Tibial nerve (tissue), 4 donors: ENCODE data around the gene TAPBPL. TPM values are rescaled to one million over a fixed set of nuclear protein-coding genes. Genes with fewer than 3 reads are reported as not detected.
"Not testable (repeated sequence)": the region's sequence is repeated elsewhere in the genome, so short reads cannot be mapped to it uniquely, and the experiment has no call there.

Experiments used
- DNase-seq, 2 donors: peaks; one replicate each; pipeline ENCODE4 v3.0.0-alpha.2; 2019; ENCODE audit warnings: low spot score in 2 of 2
- H3K27ac ChIP-seq, 4 donors: fragments of 200-600 bp; sonication (generic) in 3 of 4; one replicate each; pipeline ENCODE4 v1.5.1; 2017 to 2019; ENCODE audit warnings: mild to moderate bottlenecking in 1 of 4
- H3K27me3 ChIP-seq, 2 donors: fragments of 200-600 bp; sonication (generic) in 1 of 2; one replicate each; pipeline versions ENCODE4 v1.5.1 to v1.6.0; 2017 to 2019
- H3K36me3 ChIP-seq, 3 donors: fragments of 200-600 bp; sonication (generic); one replicate each; pipeline ENCODE4 v1.5.1; 2018 to 2019
- H3K4me1 ChIP-seq, 4 donors: fragments of 200-600 bp; sonication (generic) in 3 of 4; one replicate each; pipeline ENCODE4 v1.5.1; 2017 to 2019
- H3K4me3 ChIP-seq, 4 donors: fragments of 200-600 bp; sonication (generic) in 3 of 4; one replicate each; pipeline ENCODE4 v1.5.1; 2017 to 2019; ENCODE audit warnings: mild to moderate bottlenecking in 1 of 4, moderate library complexity in 1 of 4
- H3K9me3 ChIP-seq, 4 donors: fragments of 200-600 bp; sonication (generic) in 3 of 4; one replicate each; pipeline ENCODE4 v1.5.1; 2017 to 2019
- EP300 ChIP-seq, 2 donors: sonication (generic); formaldehyde crosslinking; IDR thresholded peaks; one replicate each; pipeline ENCODE4 v1.6.1; 2017; ENCODE audit warnings: antibody characterized with exemption in 2 of 2, mild to moderate bottlenecking in 1 of 2
- POLR2A ChIP-seq, 2 donors: fragments of 450-650 bp; IDR thresholded peaks; one replicate each; pipeline ENCODE4 v1.6.1; 2017; ENCODE audit warnings: antibody characterized with exemption in 2 of 2, mild to moderate bottlenecking in 2 of 2, moderate library complexity in 2 of 2
- WGBS, 2 donors: methylation state at CpG; one replicate each; pipeline ENCODE4 v1.1.5; 2018; 5-methylcytosine and 5-hydroxymethylcytosine counted together
- total RNA-seq, 4 donors: library from RNA; depleted of rRNA; stranded (reverse); fragments of >200 nt; gene quantifications; one replicate each; pipeline ENCODE4 v1.1.0, GENCODE V29; 2016
- TF ChIP-seq, protein P1 (sequence below), 5 experiments: fragments of 200-600 bp in 3 of 5; fragments of 450-650 bp in 2 of 5; sonication (generic) in 3 of 5; IDR thresholded peaks; one replicate each; pipeline ENCODE4 v1.5.1; 2016 to 2019; ENCODE audit warnings: antibody characterized with exemption in 5 of 5, mild to moderate bottlenecking in 3 of 5, moderate library complexity in 2 of 5

Gene TAPBPL
- total RNA-seq, 4 donors from 2014 or later = 13.9 to 31.9 (median 25.2) TPM

DNA sequence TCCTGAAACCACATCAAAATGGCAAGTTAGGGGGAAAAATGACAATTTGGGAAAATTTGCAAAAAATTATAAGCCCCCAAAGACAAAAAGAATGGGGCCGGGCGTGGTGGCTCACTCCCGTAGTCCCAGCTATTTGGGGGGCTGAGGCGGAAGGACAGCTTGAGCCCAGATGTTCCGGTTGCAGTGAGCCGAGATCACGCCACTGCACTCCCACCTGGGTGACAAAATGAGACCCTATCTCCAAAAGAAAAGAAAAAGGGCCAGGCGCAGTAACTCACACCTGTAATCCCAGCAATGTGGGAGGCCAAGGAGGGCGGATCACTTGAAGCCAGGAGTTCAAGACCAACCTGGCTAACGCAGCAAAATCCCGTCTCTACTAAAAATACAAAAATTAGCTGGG is 20.6 kb downstream of the TAPBPL start:
- Histone ChIP-seq H3K27me3 (no peaks in the 10 kb centered on the region), H3K9me3 (no peaks in the 10 kb centered on the region), H3K36me3 (peaks cover 0 to 5% (median 0%) of the 10 kb centered on the region in 3 donors), H3K4me1 (peaks cover 6 to 36% (median 21%) of the 10 kb centered on the region in 4 donors), H3K4me3 (no peak overlapping the region), H3K27ac (no peak overlapping the region)
- TF ChIP-seq, protein P1, sequence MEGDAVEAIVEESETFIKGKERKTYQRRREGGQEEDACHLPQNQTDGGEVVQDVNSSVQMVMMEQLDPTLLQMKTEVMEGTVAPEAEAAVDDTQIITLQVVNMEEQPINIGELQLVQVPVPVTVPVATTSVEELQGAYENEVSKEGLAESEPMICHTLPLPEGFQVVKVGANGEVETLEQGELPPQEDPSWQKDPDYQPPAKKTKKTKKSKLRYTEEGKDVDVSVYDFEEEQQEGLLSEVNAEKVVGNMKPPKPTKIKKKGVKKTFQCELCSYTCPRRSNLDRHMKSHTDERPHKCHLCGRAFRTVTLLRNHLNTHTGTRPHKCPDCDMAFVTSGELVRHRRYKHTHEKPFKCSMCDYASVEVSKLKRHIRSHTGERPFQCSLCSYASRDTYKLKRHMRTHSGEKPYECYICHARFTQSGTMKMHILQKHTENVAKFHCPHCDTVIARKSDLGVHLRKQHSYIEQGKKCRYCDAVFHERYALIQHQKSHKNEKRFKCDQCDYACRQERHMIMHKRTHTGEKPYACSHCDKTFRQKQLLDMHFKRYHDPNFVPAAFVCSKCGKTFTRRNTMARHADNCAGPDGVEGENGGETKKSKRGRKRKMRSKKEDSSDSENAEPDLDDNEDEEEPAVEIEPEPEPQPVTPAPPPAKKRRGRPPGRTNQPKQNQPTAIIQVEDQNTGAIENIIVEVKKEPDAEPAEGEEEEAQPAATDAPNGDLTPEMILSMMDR (IDR thresholded peaks at IDR 0.05) = no peak
- TF ChIP-seq POLR2A (IDR thresholded peaks at IDR 0.05) (no peak), EP300 (IDR thresholded peaks at IDR 0.05) (no peak)
- WGBS, 2 donors = 87 to 88% methylated on average over 11 of the region's 11 CpGs
- no peak for DNase-seq

DNA sequence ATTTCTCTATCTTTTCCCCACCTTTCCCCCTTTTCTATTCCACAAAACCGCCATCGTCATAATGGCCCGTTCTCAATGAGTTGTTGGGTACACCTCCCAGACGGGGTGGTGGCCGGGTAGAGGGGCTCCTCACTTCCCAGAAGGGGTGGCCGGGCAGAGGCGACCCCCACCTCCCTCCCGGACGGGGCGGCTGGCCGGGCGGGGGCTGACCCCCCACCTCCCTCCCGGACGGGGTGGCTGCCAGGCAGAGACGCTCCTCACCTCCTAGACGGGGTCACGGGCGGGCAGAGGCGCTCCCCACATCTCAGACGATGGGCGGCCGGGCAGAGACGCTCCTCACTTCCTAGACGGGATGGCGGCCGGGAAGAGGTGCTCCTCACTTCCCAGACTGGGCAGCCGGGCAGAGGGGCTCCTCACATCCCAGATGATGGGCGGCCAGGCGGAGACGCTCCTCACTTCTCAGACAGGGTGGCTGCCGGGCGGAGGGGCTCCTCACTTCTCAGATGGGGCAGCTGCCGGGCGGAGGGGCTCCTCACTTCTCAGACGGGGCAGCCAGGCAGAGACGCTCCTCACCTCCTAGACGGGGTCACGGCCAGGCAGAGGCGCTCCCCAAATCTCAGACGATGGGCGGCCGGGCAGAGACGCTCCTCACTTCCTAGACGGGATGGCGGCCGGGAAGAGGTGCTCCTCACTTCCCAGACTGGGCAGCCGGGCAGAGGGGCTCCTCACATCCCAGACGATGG is 23.6 kb downstream of the TAPBPL start:
- WGBS, 2 donors = 88 to 97% methylated on average over 20 to 28 of the region's 48 CpGs
- H3K4me1 ChIP-seq = peaks cover 0 to 10% (median 5%) of the 10 kb centered on the region in 4 donors
- H3K9me3 ChIP-seq, H3K27ac ChIP-seq, H3K4me3 ChIP-seq, DNase-seq, H3K27me3 ChIP-seq, H3K36me3 ChIP-seq: not testable (repeated sequence)

DNA sequence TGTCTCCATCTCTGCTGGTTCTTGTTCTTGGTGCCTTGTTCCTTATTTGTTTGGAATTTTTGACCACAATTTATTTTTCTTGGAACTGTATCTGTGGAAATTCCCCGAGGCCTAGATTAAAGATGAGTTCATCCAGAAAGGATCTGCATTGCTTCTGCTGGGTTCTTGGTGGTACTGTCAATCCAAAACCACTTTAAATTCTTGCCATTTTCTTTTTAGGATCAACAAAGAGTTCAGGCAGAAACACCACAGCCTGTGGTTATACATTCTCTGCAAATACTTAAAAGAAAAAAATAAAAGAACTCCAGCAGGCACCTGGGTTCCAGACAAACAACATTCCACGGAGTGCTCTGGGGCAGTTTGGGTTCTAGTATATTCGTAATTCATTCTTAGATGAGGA is 24.6 kb downstream of the TAPBPL start:
- peak overlapping the region in 2 of 4 donors; percentile 33 to 50 for H3K27ac ChIP-seq
- WGBS, 2 donors = 51 to 54% methylated on average over 3 of the region's 3 CpGs
- DNase-seq = no peak

DNA sequence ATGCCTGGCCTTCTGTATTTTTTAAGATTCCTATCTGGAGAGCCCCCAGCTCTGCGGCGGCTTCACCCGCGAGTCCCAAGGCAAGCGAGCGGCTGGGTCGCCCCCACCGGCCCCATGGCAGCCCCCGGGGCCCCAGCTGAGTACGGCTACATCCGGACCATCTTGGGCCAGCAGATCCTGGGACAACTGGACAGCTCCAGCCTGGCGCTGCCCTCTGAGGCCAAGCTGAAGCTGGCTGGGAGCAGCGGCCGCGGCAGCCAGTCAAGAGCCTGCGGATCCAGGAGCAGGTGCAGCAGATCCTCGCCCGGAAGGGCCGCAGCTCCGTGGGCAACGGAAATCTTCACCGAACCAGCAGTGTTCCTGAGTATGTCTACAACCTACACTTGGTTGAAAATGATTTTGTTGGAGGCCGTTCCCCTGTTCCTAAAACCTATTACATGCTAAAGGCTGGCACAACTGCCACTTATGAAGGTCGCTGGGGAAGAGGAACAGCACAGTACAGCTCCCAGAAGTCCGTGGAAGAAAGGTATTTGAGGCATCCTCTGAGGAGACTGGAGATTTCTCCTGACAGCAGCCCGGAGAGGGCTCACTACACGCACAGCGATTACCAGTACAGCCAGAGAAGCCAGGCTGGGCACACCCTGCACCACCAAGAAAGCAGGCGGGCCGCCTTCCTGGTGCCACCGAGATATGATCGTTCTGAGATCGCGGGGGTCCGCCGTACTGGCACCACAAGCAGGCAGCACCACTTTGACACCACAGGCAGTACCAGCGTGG is 25.9 kb downstream of the TAPBPL start:
- H3K27ac ChIP-seq, H3K36me3 ChIP-seq, H3K4me1 ChIP-seq, DNase-seq, H3K27me3 ChIP-seq, H3K9me3 ChIP-seq, H3K4me3 ChIP-seq: not testable (repeated sequence)
- whole genome bisulfite sequencing, 2 donors = 93 to 97% methylated on average over 22 to 33 of the region's 37 CpGs

More for the DNA sequence above, 24.6 kb downstream of the TAPBPL start:
- Histone ChIP-seq H3K36me3 (no peaks in the 10 kb centered on the region), H3K4me3 (no peak overlapping the region), H3K27me3 (no peaks in the 10 kb centered on the region), H3K9me3 (no peaks in the 10 kb centered on the region), H3K4me1 (peaks cover 0 to 5% (median 3%) of the 10 kb centered on the region in 4 donors)
- TF ChIP-seq EP300 (IDR thresholded peaks at IDR 0.05) (no peak), POLR2A (IDR thresholded peaks at IDR 0.05) (no peak)
- TF ChIP-seq, protein P1 (IDR thresholded peaks at IDR 0.05) = no peak

DNA sequence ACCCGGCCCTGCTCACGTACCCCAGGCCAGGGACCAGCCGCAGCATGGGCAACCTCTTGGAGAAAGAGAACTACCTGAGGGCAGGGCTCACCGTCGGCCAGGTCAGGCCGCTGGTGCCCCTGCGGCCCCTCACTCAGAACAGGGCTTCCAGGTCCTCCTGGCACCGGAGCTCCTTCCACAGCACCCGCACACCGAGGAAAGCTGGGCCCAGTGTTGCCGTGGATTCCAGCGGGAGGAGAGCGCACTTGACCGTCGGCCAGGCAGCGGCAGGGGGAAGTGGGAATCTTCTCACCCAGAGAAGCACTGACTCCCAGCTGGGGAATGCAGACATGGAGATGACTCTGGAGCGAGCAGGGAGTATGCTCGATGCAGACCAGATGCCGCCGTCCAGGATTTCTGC is 26.6 kb downstream of the TAPBPL start:
- no peak for TF ChIP-seq EP300 (IDR thresholded peaks at IDR 0.05)
- TF ChIP-seq, protein P1 (IDR thresholded peaks at IDR 0.05) = no peak
- TF ChIP-seq POLR2A (IDR thresholded peaks at IDR 0.05) = no peak
- DNase-seq = no peak
- 88 to 89% methylated on average over 18 to 20 of the region's 20 CpGs for WGBS, 2 donors

DNA sequence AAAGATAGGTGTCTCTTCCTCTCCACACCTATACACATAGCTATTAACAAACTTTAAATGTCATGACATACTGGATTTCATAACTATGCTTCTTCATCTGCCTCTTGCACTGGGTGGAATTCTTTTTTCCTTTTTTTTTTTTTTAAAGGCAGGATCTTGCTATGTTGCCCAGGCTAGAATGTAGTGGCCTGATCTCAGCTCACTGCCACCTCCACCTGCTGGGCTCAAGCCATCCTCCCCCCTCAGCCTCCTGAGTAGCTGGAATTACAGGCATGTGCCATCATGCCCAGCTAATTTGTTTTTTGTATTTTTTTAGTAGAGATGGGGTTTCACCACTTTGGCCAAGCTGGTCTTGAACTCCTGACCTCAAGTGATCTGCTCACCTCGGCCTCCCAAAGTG is 36.4 kb downstream of the TAPBPL start:
- TF ChIP-seq EP300 (IDR thresholded peaks at IDR 0.05) = no peak
- no peak for TF ChIP-seq POLR2A (IDR thresholded peaks at IDR 0.05)
- TF ChIP-seq, protein P1 (IDR thresholded peaks at IDR 0.05) = no peak
- H3K4me1 ChIP-seq = peaks cover 0 to 11% (median 5%) of the 10 kb centered on the region in 4 donors
- DNase-seq = no peak
- no peak overlapping the region for H3K4me3 ChIP-seq
- no peak overlapping the region for H3K27ac ChIP-seq
- no peaks in the 10 kb centered on the region for H3K9me3 ChIP-seq
- H3K36me3 ChIP-seq = peaks cover 0 to 17% (median 0%) of the 10 kb centered on the region in 3 donors
- H3K27me3 ChIP-seq = peaks cover 0 to 5% of the 10 kb centered on the region in 2 donors
- 85 to 92% methylated on average over 1 of the region's 1 CpG for WGBS, 2 donors

More for the DNA sequence above, 26.6 kb downstream of the TAPBPL start:
- H3K4me3 ChIP-seq = no peak overlapping the region
- H3K27me3 ChIP-seq = no peaks in the 10 kb centered on the region
- peaks cover 0 to 4% (median 1%) of the 10 kb centered on the region in 4 donors for H3K4me1 ChIP-seq
- no peaks in the 10 kb centered on the region for H3K36me3 ChIP-seq
- H3K27ac ChIP-seq = no peak overlapping the region
- no peaks in the 10 kb centered on the region for H3K9me3 ChIP-seq
